KMS-11 (cell line): ENCODE measurements around the gene LCN9.

Source experiments
- H2AFZ ChIP-seq: fragments of 200-600 bp; sonication (generic); 2 replicates; pipeline ENCODE4 v1.6.1; 2016; ENCODE audit warnings: antibody characterized with exemption, mixed run types, low read depth
- H3K27ac ChIP-seq: fragments of 200-600 bp; sonication (generic); 2 replicates; pipeline ENCODE4 v1.6.1; 2016; ENCODE audit warnings: mild to moderate bottlenecking, mixed run types
- H3K27me3 ChIP-seq: fragments of 200-600 bp; sonication (generic); 2 replicates; pipeline ENCODE4 v1.6.1; 2017; ENCODE audit warnings: mild to moderate bottlenecking, low read depth, mixed run types, moderate library complexity; ENCODE audit not compliant: insufficient read depth
- H3K36me3 ChIP-seq: fragments of 200-600 bp; sonication (generic); 2 replicates; pipeline ENCODE4 v1.6.1; 2017; ENCODE audit warnings: mild to moderate bottlenecking, mixed run types; ENCODE audit not compliant: insufficient read depth
- H3K4me1 ChIP-seq: fragments of 200-600 bp; sonication (generic); 2 replicates; pipeline ENCODE4 v1.6.1; 2016; ENCODE audit warnings: mild to moderate bottlenecking, low read depth, mixed run types; ENCODE audit not compliant: poor library complexity, severe bottlenecking
- H3K4me2 ChIP-seq: fragments of 200-600 bp; sonication (generic); 2 replicates; pipeline ENCODE4 v1.7.0; 2016; ENCODE audit warnings: mild to moderate bottlenecking, mixed run types
- H3K4me3 ChIP-seq: fragments of 200-600 bp; sonication (generic); IDR thresholded peaks from 2 replicates; pipeline ENCODE4 v1.6.1; 2017; ENCODE audit warnings: low read depth, low read length, mixed read lengths; ENCODE audit not compliant: insufficient read depth
- H3K79me2 ChIP-seq: fragments of 200-600 bp; sonication (generic); 2 replicates; pipeline ENCODE4 v1.6.1; 2016; ENCODE audit warnings: low read depth, mixed run types; ENCODE audit not compliant: insufficient read depth
- H3K9ac ChIP-seq: fragments of 200-600 bp; sonication (generic); 2 replicates; pipeline ENCODE4 v1.6.1; 2016; ENCODE audit warnings: mild to moderate bottlenecking, mixed run types
- H4K20me1 ChIP-seq: fragments of 200-600 bp; sonication (generic); 2 replicates; pipeline ENCODE4 v1.6.1; 2016; ENCODE audit warnings: mild to moderate bottlenecking, mixed run types; ENCODE audit not compliant: insufficient read depth
- TF ChIP-seq, protein P1 (sequence below): fragments of 200-600 bp; sonication (generic); conservative IDR thresholded peaks from 2 replicates; pipeline ENCODE4 v1.6.1; 2017; ENCODE audit warnings: low read depth, mild to moderate bottlenecking, antibody characterized with exemption, low read length, moderate library complexity, mixed read lengths

Gene LCN9

DNA sequence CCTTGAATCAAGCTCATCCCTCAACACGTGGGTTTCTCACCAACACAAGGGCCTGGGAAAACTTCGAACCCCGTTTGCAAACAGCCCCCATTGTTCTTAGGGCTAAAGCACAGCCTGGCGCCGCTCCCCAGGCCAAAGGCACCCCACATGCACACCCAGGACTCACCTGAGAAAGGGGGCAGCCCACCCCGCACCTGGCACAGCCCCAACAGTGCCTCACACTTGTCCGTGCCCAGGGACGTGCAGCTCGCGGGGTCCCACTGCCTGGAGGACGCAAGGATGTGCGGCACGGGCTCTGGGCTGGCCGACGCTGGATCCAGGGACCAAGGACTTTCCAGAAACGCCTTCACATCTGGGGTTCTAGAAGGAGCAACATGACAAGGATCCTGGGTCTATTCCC is 33.3 kb downstream of the LCN9 start:
- peaks cover 88% of the 10 kb centered on the region for H3K27me3 ChIP-seq
- H2AFZ ChIP-seq = no peak overlapping the region
- no peaks in the 10 kb centered on the region for H3K36me3 ChIP-seq
- TF ChIP-seq, protein P1, sequence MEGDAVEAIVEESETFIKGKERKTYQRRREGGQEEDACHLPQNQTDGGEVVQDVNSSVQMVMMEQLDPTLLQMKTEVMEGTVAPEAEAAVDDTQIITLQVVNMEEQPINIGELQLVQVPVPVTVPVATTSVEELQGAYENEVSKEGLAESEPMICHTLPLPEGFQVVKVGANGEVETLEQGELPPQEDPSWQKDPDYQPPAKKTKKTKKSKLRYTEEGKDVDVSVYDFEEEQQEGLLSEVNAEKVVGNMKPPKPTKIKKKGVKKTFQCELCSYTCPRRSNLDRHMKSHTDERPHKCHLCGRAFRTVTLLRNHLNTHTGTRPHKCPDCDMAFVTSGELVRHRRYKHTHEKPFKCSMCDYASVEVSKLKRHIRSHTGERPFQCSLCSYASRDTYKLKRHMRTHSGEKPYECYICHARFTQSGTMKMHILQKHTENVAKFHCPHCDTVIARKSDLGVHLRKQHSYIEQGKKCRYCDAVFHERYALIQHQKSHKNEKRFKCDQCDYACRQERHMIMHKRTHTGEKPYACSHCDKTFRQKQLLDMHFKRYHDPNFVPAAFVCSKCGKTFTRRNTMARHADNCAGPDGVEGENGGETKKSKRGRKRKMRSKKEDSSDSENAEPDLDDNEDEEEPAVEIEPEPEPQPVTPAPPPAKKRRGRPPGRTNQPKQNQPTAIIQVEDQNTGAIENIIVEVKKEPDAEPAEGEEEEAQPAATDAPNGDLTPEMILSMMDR = no peak
- no peaks in the 10 kb centered on the region for H3K4me1 ChIP-seq
- H3K9ac ChIP-seq = no peak overlapping the region
- no peak overlapping the region for H3K4me2 ChIP-seq
- H3K4me3 ChIP-seq = no peak overlapping the region
- no peaks in the 10 kb centered on the region for H4K20me1 ChIP-seq
- H3K27ac ChIP-seq = no peak overlapping the region
- no peaks in the 10 kb centered on the region for H3K79me2 ChIP-seq

DNA sequence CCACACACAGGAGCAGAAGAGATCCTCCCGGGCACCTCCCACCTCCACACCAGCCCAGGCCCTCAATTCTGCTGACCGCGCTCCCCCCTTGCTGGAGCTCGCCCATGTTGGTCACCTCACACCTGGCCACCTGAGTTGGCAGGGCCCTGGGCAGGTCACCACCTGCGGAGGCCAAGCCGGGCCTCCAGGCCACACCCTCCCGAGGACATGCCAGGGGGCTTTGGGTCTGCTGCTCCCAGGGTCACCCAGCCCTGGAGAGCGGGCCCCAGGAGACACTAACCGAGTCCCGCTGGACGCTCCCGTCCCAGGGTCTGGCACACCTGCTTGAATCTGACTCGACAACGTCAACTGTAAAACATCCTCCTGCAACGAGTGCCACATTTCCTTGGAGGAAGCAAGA is 34.1 kb downstream of the LCN9 start:
- Histone ChIP-seq H3K79me2 (no peaks in the 10 kb centered on the region), H3K4me1 (no peaks in the 10 kb centered on the region), H4K20me1 (no peaks in the 10 kb centered on the region), H3K36me3 (no peaks in the 10 kb centered on the region), H2AFZ (no peak overlapping the region), H3K27ac (no peak overlapping the region), H3K4me2 (no peak overlapping the region), H3K9ac (no peak overlapping the region), H3K4me3 (no peak overlapping the region), H3K27me3 (peaks cover 85% of the 10 kb centered on the region)
- TF ChIP-seq, protein P1 = no peak

DNA sequence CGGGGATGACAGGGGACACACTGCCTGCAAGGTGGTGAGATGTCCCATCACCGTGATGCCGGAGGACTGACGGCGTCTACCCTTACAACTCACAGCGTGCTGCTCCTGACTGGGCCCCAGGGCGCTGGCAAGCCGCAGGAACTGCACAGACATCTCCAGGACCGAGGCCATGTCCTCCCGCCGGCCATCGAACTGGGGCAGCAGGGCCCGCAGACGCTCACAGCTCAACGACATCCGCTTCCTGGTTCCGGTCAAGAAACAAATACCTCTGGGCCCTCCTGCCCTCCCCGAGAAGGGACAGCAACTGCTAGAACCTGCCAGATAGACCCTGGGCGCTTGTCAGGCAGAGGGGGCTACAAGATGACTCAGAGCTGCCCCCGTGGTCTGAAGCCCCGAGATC is 35.1 kb downstream of the LCN9 start:
- no peak overlapping the region for H3K9ac ChIP-seq
- H3K36me3 ChIP-seq = no peaks in the 10 kb centered on the region
- peaks cover 84% of the 10 kb centered on the region for H3K27me3 ChIP-seq
- TF ChIP-seq, protein P1 = no peak
- H3K4me3 ChIP-seq = no peak overlapping the region
- H2AFZ ChIP-seq = no peak overlapping the region; the same call in 1 of the 2 replicates
- H3K27ac ChIP-seq = no peak overlapping the region
- H3K4me1 ChIP-seq = no peaks in the 10 kb centered on the region
- H3K4me2 ChIP-seq = no peak overlapping the region
- no peaks in the 10 kb centered on the region for H4K20me1 ChIP-seq
- H3K79me2 ChIP-seq = no peaks in the 10 kb centered on the region

- Histone ChIP-seq H4K20me1 (no peaks in the 10 kb centered on the region), H3K79me2 (no peaks in the 10 kb centered on the region), H3K9ac (no peak overlapping the region), H3K4me2 (no peak overlapping the region), H3K27me3 (peaks cover 84% of the 10 kb centered on the region), H3K36me3 (no peaks in the 10 kb centered on the region), H3K4me1 (no peaks in the 10 kb centered on the region), H2AFZ (no peak overlapping the region), H3K4me3 (no peak overlapping the region), H3K27ac (no peak overlapping the region)
- TF ChIP-seq, protein P1 = no peak
Observed at GRCh38 chr9:135698767-135699166, 35.7 kb downstream of the LCN9 start.
